Measurements from ENCODE around the gene TCEANC.
A peak's percentile ranks its signal among the peaks of the same experiment; 100 is the strongest.

Gene TCEANC

GRCh38 chrX:13691841-13692371 is 39.0 kb downstream of the TCEANC start:
- peak; percentile 9 for DNase-seq (ENCODE audit: low spot score)
- FAIRE-seq: no peak

DNA sequence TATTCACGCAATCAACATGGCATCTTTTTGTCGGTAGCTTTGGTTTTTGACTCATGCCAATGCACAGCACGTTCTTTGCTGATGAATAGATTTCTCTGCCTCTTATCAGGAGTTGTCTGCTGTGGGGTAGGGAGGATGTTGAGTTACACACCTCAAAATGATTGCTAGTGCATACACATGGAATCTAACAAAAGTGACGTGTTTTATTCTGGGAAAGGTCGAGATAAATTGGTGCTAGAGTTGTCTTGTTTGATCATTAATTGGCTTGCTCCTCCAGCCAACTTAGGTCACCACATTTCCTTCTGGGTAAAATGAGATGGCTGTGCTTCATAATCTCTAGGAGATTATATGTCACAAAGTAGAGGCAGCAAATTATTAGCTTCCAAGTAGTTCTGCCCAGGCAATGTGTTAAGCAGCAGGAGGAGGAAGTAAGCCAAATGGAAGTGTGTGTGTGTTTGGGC is 39.9 kb downstream of the TCEANC start:
- no peak for FAIRE-seq
- no peak for DNase-seq (ENCODE audit: low spot score)

GRCh38 chrX:13693341-13693961 is 40.5 kb downstream of the TCEANC start:
- FAIRE-seq: no peak
- no peak for DNase-seq (ENCODE audit: low spot score)

- DNase-seq (ENCODE audit: low spot score): no peak
- no peak for FAIRE-seq
These were observed 41.4 kb downstream of the TCEANC start for GRCh38 chrX:13694359-13694758.

DNA sequence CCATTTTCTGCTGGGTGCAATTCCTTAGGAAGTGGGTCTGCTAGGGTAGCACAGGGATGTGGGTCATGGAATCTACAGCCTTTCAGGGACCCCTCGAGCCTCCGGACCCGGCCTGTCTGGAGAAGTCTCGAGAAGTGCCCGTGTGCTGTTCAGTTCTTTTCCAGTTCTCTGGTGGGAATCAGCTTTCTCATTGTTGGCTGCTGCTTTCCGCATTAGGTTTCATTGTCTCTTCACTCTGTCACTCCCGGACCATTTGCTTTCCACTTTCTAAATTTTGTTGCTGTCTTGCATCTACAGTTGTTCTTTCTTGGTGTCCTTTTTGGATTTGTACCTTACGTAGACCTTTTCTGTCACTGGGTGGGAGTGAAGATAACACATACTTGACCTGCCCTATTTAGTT is 42.0 kb downstream of the TCEANC start:
- FAIRE-seq (no peak), DNase-seq (ENCODE audit: low spot score) (no peak)

DNA sequence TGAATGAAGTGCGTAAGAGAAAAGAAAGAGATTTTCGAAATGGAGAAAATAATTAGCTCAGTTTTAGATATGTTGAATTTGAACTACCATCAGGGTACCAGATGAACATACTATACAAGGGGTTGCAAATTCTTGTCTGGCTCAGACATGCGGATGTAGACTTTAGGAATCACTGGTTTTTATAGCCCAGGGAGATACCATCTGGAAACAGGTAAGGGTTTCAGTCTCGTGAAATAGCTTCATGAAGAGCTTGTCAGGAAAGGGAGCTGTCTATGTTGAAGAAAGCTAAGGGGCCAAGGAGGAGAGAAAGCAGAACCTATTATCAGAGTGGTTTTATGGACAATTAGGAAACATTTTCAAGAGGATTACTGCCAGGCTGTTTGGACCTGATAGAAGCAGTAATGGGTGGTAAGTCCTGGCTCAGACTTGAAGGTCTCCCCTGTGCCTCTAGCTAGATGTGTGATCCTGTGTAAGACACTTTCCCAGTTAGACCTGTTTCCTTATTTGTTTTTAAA is 42.7 kb downstream of the TCEANC start:
- FAIRE-seq (no peak), DNase-seq (ENCODE audit: low spot score) (no peak)

DNA sequence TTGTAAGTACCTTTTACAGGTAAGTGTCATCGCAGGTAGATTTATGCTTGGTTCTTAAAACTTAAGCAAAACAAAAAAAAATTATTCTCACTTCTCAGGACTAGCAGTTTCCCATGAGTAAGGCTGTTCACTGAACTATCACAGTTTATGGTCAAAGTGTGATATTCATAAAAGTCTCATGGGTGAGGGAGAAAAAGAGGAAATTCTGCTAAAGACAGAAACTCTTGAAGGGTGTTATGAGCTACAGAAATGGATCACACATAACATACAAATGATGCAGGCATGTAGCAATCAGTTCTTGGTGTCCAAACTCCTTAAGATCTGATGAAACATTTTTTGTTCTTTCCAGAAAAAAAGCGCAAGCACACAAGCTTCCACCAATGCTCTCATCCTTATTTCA is 44.5 kb downstream of the TCEANC start:
- DNase-seq (ENCODE audit: low spot score) (no peak), FAIRE-seq (no peak)

DNA sequence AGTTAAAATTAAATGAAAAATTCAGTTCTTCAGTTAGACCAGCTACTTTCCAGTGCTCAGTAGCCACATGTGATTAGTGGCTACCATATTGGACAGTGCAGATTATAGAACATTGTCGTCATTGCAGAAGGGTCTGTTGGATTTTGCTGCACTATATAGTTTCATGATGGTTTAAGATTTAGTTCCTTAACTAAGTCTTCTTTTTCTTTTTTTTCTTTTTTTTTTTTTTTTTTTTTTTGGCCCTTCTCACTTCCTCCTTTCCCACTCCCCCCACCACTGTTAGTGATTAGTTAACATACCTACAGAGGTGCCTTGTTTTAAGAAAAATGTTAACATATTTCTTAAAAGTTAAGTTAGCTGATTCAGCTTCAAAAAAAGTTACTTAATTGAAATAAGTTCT is 45.0 kb downstream of the TCEANC start:
- DNase-seq (ENCODE audit: low spot score): no peak
- FAIRE-seq: no peak

GRCh38 chrX:13698432-13698831 is 45.5 kb downstream of the TCEANC start:
- no peak for DNase-seq (ENCODE audit: low spot score)
- no peak for FAIRE-seq

- DNase-seq (ENCODE audit: low spot score) (no peak), FAIRE-seq (no peak)
These were observed 46.4 kb downstream of the TCEANC start for GRCh38 chrX:13699183-13699826.

- no peak for FAIRE-seq
- DNase-seq (ENCODE audit: low spot score): no peak
These were observed 47.4 kb downstream of the TCEANC start for GRCh38 chrX:13700380-13700779.

GRCh38 chrX:13702111-13702789 is 49.3 kb downstream of the TCEANC start:
- no peak for FAIRE-seq
- DNase-seq (ENCODE audit: low spot score): no peak

- DNase-seq (ENCODE audit: low spot score) (no peak), FAIRE-seq (no peak)
These were observed 50.2 kb downstream of the TCEANC start for GRCh38 chrX:13703135-13703534.

DNA sequence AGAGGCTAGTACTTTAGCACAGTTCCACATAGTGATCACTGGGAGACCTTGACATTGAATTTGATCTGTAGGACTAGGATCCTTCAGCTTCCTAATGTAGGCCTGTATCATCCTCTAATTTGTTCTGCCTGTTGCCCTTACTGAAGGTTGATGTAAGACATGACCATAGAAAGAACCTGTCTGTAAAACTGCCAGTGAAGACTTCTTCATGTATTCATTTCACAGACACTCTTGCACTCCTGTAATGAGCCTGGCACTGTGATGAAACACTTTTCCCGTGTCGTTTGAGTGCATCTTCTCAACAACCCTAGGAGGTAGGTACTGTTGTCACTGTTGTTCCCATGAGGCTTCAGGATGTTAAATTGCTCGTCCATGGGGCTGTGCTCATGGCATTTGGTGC is 50.6 kb downstream of the TCEANC start:
- DNase-seq (ENCODE audit: low spot score) (no peak), FAIRE-seq (no peak)

DNA sequence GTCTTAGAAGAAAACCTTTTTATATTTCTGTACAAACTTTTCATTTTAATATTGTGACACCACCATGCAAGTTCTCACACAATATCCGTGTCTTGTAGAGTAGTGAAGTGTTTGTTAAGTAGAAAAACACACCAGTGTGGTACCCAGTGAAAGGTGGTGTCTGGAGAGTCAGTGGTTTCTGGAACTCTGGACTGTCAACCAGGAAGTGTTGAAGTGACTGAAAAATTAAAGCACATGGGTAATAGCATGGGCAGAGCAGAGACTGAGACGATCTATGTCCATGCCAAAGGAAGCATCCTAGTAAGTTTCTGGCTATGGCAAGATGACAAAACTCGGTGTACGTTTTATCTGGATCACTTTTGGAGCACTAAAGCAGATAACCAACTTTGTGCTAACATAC is 58.2 kb downstream of the TCEANC start:
- no peak for DNase-seq (ENCODE audit: low spot score)
- no peak for FAIRE-seq

Measured in urothelium cell line (cell line).